ENCODE measurements around the gene UQCRQ. TPM values are rescaled to one million over a fixed set of nuclear protein-coding genes. Genes with fewer than 3 reads are reported as not detected.

UQCRQ gene
- total and polyA plus RNA-seq, 9 donors, result 91.4 to 231 (median 220) TPM

- H3K4me3 ChIP-seq, result no peak overlapping the region
- no peaks in the 10 kb centered on the region for H3K36me3 ChIP-seq
- intact Hi-C loops (cut with DNase I), result loop anchor here in 2 of 4 donors (5.0 to 10.0 kb wide), 2 partner anchors 46 to 439 kb away; partner anchors contain the start of gene SEPTIN8 (in 1 of the 2)
- H3K27me3 ChIP-seq, result no peaks in the 10 kb centered on the region
- no peaks in the 10 kb centered on the region for H3K9me3 ChIP-seq
- H3K4me1 ChIP-seq (ENCODE audit: insufficient read depth), result peaks cover 8% of the 10 kb centered on the region
- H3K27ac ChIP-seq, result no peak overlapping the region
- no peak for DNase-seq
- 64 to 81% (median 71%) methylated on average over 6 to 7 of the region's 7 CpGs for WGBS, 3 donors
- no peak for TF ChIP-seq CTCF (IDR thresholded peaks at IDR 0.05)
- no peak for TF ChIP-seq POLR2A (IDR thresholded peaks at IDR 0.05)
- no peak for TF ChIP-seq EP300 (IDR thresholded peaks at IDR 0.05)
These were observed 42.9 kb upstream of the UQCRQ start for GRCh38 chr5:132823481-132824050.

DNA sequence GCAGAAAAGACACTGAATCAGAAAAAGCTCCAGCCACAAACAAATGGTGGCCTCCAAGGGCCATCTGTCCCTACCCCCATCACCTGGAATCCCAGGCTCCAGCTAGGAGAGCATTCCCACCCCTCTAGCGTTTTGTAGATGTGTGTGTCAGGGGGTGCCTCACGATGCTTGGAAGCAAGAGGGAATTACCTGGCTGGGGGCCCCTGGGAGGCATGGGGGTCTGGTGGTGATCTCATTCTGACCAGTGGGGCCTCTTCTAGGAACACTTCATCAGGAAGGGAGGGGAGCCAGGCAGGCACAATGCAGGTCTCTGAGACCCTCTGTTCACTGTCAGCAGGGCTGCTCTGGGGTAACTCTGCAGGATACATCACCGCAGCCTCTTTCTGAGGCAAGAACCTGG lies 42.0 kb upstream of the UQCRQ start:
- peaks cover 8% of the 10 kb centered on the region for H3K4me1 ChIP-seq (ENCODE audit: insufficient read depth)
- H3K36me3 ChIP-seq, result no peaks in the 10 kb centered on the region
- no peak for TF ChIP-seq CTCF (IDR thresholded peaks at IDR 0.05)
- no peak for TF ChIP-seq POLR2A (IDR thresholded peaks at IDR 0.05)
- no peak overlapping the region for H3K27ac ChIP-seq
- intact Hi-C loops (cut with DNase I), result loop anchor here in 2 of 4 donors (5.0 to 10.0 kb wide), 2 partner anchors 47 to 440 kb away; partner anchors contain the start of gene SEPTIN8 (in 1 of the 2)
- 93 to 95% (median 95%) methylated on average over 3 of the region's 3 CpGs for WGBS, 3 donors
- no peaks in the 10 kb centered on the region for H3K27me3 ChIP-seq
- DNase-seq, result no peak
- no peak overlapping the region for H3K4me3 ChIP-seq
- H3K9me3 ChIP-seq, result no peaks in the 10 kb centered on the region

DNA sequence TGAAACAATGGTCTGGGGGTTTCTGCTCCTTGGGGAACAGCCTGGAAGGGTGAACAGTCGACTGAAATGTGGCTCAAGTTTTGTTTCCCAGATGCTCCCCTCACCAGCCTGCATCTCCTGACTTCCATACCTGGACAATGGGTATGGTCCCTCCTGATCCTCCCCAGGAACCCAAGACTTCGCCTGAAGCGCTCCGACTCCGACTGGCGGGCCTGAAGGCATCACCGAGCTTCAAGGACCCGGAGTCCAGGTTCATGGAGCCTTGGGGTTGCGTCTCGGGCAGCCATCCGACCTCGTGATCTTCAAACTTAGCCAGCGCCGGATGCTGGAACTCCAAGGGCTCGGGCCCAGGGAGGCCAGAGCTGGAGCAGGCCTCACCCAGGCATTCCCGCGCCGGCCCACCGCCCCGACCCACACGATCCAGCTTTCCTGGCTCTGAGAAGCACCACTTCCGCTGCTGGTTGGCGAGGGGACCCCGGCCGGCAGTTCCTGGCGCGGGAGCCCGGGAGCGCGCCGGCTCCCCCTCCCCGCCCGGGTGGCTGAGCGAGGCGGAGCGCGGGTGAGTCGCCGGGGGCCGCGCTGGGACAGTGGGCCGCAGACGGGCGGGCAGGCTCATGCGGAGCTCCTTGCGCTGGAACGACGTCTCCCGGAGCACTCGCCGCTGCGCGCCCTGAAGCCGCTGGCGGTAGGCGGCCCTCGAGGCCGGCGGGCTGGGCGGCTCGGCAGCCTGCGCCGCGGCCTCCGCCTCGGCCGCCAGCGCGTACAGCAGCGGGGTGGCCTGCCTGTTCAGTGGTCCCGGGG lies 41.2 kb upstream of the UQCRQ start:
- peak in 1 of 5 donors; percentile 19 for DNase-seq
- 68 to 84% (median 77%) methylated on average over 62 to 71 of the region's 71 CpGs for WGBS, 3 donors
- Histone ChIP-seq H3K4me3 (no peak overlapping the region), H3K27me3 (no peaks in the 10 kb centered on the region), H3K4me1 (ENCODE audit: insufficient read depth) (peaks cover 8% of the 10 kb centered on the region), H3K9me3 (no peaks in the 10 kb centered on the region), H3K27ac (no peak overlapping the region), H3K36me3 (no peaks in the 10 kb centered on the region)
- no peak for TF ChIP-seq EP300 (IDR thresholded peaks at IDR 0.05)
- TF ChIP-seq CTCF (IDR thresholded peaks at IDR 0.05), result no peak
- no peak for TF ChIP-seq POLR2A (IDR thresholded peaks at IDR 0.05)
- intact Hi-C loops (cut with DNase I), result loop anchor here in 2 of 4 donors (10.0 kb wide), 1 partner anchor 440 kb away; no protein-coding TSS in a partner anchor

DNA sequence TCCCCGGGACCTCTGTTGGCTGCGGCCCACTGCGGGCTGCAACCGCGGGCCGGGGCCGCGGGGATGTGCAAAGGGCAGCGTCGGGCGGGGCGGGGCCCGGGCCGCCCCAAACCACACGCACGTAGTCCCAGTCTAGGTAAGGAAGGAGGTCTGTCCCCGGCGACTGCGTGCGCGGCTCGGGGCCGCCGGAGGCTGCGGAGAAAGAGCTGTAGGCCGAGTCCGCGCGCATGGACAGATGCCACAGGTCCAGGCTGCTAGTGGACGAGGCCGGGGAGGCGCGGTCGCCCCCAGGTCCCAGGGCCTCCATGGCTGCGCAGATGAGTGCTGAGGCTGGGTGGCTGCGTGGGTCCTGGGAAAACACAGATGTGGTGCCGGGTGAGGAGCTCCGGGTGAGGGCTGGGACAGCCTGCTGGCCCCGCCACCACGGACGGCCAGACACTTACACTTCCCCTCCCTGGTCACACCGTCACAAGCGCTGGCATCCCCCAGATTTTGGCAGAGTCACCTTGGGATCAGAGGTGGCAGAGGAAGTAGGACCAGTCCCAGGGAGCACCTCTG lies 40.5 kb upstream of the UQCRQ start:
- H3K27ac ChIP-seq, result no peak overlapping the region

More for the DNA sequence above, 40.5 kb upstream of the UQCRQ start:
- Histone ChIP-seq H3K36me3 (no peaks in the 10 kb centered on the region), H3K9me3 (no peaks in the 10 kb centered on the region), H3K4me1 (ENCODE audit: insufficient read depth) (peaks cover 8% of the 10 kb centered on the region), H3K4me3 (no peak overlapping the region), H3K27me3 (no peaks in the 10 kb centered on the region)
- DNase-seq, result peak in 1 of 5 donors; percentile 23
- intact Hi-C loops (cut with DNase I), result loop anchor here in 2 of 4 donors (10.0 kb wide), 1 partner anchor 441 kb away; no protein-coding TSS in a partner anchor
- TF ChIP-seq EP300 (IDR thresholded peaks at IDR 0.05), result no peak
- TF ChIP-seq CTCF (IDR thresholded peaks at IDR 0.05), result no peak
- no peak for TF ChIP-seq POLR2A (IDR thresholded peaks at IDR 0.05)
- WGBS, 3 donors, result 56 to 87% (median 75%) methylated on average over 43 of the region's 43 CpGs

Measured in ovary (tissue), 9 donors.